GM18858 (cell line): Measurements from ENCODE around the gene USP12.
"Not testable (repeated sequence)": the region's sequence is repeated elsewhere in the genome, so short reads cannot be mapped to it uniquely, and the experiment has no call there.

Experiments
- ATAC-seq: cut with Tn5 transposase; IDR thresholded peaks from one replicate; pipeline ENCODE4 v1.9.1; 2021; ENCODE audit not compliant: unreplicated experiment

The USP12 gene

DNA sequence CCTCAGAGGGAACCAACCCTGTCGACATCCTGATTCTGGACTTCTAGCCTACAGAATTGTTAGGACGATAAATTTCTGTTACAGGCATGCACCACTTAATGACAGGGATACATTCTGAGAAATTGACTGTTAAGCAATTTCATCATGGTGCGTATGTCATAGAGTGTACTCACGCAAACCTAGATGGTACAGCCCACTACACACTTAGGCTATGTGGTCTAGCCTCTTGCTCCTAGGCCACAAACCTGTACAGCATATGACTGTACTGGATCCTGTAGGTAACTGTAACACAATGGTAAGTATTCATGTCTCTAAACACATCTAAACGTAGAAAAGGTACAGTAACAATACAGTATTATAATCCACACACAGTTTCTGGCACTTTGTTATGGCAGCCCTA is 13.3 kb downstream of the USP12 start:
- no peak for ATAC-seq

- no peak for ATAC-seq
Measured at GRCh38 chr13:27151798-27152599, 19.6 kb downstream of the USP12 start.

DNA sequence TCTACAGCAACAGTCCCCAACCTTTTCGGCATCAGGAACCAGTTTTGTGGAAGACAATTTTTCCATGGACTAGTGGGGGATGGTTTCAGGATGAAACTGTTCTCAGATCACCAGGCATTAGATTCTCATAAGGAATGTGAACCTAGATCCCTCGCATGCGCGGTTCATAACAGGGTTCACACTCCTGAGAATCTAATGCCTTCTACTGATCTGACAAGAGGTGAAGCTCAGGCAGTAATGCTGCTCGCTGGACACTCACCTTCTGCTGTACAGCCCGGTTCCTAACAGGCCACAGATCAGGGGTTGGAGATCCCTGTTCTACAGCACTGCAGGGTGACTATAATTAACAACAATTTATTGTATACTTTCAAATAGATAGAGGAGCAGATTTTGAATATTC is 21.9 kb downstream of the USP12 start:
- no peak for ATAC-seq

GRCh38 chr13:27148900-27149299 is 22.7 kb downstream of the USP12 start:
- ATAC-seq, result no peak

GRCh38 chr13:27147530-27148170 is 24.0 kb downstream of the USP12 start:
- ATAC-seq, result peak; percentile 61

DNA sequence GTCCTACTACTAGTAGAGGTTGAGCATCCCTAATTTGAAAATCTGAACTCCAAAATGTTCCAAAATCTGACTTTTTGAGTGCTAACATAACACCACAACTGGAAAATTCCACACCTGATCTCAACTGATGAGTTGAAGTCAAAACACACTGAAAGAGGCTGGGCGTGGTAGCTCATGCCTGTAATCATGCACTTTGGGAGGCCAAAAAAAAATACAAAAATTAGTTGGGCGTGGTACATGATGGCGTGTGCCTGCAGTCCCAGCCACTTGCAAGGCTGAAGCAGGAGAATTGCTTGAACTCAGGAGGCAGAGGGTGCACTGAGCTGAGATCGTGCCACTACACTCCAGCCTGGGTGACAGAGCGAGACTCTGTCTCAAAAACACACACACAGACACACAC is 29.9 kb downstream of the USP12 start:
- no peak for ATAC-seq

- ATAC-seq, result not testable (repeated sequence)
Measured at GRCh38 chr13:27141159-27141558, 30.5 kb downstream of the USP12 start.

GRCh38 chr13:27140060-27140459 is 31.6 kb downstream of the USP12 start:
- no peak for ATAC-seq

- no peak for ATAC-seq
Measured at GRCh38 chr13:27139565-27139964, 32.0 kb downstream of the USP12 start.

DNA sequence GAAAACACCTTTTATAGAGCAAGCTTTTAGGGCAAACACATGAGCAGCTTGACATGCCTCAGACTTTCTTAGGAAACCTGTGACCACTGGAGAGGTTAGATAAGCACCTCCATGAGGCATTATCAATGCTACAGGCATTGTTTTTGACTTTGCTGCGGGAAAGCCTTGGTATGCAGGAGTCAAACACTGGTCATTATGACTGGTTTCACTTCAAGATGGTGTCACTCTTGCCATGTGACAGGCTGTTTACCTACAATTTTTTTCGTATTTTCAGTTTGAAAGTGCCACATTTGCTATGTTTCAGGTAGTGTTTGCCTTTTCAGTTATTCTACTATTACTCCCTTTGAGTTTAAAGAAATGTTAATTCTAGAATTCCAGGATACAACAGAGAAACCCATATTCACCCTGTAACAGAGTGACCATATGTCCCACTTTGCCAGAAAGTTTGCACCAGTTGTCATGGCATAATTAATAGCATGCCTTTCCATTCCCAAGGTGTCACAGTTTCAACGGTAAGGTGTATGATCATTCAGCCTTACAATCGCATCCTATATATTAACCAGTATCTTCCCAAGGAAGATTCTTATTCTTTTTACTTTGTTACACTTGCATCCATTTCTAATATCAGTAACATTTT is 33.0 kb downstream of the USP12 start:
- no peak for ATAC-seq

- no peak for ATAC-seq
Measured at GRCh38 chr13:27137759-27138158, 33.9 kb downstream of the USP12 start.

GRCh38 chr13:27135023-27135422 is 36.6 kb downstream of the USP12 start:
- ATAC-seq, result no peak

DNA sequence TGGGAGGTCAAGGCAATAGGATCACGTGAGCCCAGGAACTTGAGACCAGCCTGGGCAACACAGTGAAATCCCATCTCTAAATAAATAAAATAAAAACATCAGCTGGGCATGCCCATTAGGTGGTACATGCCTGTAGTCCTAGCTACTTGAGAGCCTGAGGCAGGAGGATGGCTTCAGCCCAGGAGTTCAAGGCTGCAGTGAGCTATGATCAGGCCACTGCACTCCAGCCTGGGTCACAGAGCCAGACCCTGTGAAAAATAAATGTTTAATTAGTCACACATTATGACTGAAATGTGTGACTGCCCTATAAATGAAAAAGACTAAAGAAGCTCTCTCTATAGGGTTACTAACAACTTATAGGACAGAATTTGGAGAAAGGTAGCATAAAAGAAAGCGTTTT is 37.7 kb downstream of the USP12 start:
- ATAC-seq, result no peak

DNA sequence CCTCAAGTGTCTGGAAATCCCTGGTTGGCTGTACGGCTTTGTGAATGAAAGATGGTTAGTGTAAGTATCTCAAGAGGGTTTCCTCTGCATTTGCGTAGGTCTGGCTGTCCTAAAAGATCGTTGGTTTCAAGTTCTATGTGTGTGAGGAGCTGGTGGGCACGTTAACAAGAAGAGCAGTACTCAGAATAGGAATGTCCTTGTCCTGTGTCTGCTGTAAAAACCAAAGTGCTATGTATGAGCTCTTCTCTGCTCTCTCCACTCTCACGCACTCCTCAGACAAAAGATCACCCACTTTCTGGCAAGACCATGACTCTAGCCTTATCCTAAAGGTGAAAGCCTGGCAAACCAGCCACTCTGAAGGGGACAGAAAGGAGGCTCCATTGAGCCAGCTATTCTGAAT is 39.1 kb downstream of the USP12 start:
- peak; percentile 21 for ATAC-seq

DNA sequence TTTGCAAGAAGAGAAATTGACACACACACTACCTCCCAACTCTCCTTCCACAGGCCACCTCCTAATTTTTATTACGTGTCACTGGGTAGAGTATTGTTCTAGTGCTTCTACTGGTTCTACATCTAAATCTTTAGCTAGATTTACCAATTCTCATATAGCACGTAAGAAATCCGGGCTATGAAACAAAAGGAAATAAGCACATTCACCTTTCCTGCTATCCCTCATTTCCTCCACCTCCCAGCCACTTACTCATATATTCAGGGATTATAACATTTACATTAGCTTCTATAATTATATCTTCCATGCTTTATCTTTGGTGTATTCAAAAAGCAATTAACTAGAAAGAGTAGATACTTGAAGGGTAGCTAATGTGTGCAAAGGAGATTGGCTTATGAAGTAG is 39.7 kb downstream of the USP12 start:
- ATAC-seq, result no peak

DNA sequence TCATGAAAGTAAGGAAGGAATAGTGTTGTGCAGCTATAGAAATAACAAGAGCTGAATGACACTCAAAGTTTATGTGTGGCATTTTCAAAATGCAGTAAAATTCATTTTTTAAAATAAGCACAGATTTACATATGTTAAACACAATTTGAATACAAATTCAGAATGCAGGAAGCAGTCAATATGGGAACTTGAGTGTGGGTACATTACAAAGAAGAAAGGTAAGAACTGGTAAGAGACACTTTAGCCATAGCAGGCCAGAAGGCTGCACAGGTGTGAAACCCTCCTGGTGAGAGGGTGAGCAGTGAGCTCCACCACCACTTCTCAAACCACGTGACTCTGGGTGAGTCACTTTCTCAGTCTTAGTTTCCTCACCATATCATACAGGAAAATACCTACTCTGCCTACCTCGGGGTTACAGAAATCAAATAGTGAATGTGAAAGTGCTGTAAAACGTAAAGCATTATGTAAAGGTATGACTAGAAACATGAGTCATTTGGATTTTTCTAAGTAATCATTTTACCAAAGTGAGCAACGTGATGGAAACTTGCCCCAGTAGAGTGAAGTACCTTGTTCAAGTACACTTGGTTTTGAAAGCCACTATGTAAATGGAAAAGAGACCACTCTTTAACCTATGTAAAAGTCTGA is 40.5 kb downstream of the USP12 start:
- peak; percentile 89 for ATAC-seq

- ATAC-seq, result no peak
Measured at GRCh38 chr13:27130223-27130978, 41.2 kb downstream of the USP12 start.

DNA sequence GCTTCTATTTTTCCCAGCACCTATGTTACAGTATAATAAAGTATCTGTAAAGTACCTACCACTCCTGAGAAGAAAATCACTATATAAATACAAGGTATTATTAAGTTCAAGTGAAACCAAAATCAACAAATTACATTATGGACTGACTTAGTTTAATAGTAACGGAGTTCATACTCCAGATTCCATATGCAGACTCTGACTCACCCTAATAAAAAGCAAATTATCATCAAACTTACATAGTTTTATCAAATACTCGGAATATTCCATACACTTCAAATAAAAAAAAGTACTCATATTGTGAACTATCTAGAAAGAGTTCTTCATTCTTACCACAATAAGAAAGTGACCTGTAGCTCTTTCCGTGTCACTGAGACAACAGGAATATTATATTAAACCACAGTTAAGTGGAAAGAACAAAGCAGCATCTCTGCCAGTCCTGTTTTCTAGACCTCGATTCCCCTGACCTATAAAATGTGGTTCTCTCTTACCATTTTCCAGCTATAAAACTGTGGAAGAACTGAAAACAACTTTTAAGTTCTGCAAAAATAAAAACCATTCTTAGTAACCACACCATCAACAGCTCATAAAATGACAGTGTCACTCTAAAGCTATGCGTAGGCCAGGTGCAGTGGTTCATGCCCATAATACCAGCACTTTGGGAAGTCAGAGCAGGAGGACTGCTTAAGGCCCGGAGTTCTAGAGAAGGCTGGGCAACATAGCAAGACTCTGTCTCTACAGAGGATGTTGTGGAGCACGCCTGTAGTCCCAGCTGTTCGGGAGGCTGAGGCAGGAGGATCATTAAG is 42.6 kb downstream of the USP12 start:
- ATAC-seq, result no peak

DNA sequence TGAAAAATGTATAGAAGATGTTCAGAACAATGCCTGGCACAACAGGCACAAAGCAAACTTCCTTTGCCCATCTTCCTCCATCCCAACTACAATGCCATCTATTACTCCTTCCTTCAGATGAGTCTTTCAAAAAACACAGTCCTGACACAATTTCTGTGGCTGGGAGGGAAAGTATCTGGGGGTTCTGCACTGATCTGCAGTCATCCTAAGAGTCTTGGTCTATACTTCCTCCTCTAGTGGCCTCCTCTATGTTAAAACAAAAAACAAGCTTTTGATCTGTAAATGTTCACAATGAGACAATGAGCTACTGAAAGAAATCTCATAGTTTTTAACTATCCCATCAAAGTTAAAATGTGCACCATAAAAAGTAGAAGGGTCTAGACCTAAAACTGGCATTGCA is 44.8 kb downstream of the USP12 start:
- ATAC-seq, result no peak
